ENCODE measurements around the gene RPS21.

Gene RPS21

GRCh38 chr20:62428396-62429295, 41.7 kb downstream of the RPS21 start:
- no peak for DNase-seq

GRCh38 chr20:62429455-62430310, 42.8 kb downstream of the RPS21 start:
- no peak for DNase-seq

DNA sequence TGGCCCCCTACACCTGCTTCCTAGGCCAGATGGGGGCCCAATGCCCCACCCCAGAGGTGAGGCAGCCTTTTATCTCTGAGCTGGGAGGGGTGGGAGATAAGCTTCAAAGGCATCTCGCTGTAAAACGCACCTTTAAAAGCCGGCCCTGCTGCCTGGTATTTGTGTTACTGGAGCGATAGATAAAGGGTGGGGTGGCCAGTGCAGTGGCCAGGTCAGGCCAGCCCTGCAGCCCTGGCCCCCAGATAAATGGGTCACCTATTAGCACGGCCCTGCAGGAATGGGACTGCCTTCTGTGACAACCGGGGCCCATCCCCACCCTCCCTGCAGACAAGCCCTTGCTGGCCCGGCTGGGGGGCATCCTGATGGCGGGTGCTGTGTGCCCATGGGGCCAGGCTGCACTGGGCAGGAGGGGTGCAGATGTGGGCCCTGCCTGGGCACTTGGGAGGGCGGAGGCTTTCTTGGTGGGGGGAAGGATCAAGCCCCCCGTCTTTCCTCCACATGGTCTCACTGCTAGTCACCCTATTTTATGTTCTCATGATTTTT, 43.5 kb downstream of the RPS21 start:
- DNase-seq = no peak

DNA sequence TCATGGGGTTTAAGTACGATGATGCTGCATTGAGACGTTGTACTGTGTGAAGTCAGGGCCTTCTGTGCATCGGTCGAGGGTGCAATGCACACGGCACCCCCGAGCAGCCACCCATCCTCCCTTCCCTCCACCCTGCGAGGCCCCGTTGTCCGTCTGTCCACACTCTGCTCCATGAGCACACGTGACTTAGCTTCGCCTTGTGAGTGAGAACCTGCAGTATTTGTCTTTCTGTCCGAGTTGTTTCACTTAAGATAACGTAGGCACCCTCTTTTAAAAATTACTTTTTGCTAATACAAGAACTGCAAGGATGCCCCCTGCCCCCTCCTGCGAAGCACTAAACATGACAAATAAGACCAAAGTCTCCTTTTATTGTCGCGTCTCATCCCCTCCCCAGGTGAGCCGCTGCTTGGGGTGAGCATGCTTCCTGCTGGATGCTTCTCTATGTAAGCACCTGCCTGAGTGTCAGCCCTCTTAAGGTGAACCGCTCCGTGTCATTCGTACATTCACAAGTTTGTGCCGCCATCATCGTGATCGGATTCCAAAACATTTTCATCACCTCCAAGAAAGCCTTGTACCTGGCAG, 44.1 kb downstream of the RPS21 start:
- no peak for DNase-seq

GRCh38 chr20:62433658-62434497, 47.0 kb downstream of the RPS21 start:
- DNase-seq = no peak

- no peak for DNase-seq
Measured at GRCh38 chr20:62436692-62437091, 49.8 kb downstream of the RPS21 start.

- DNase-seq = no peak
Measured at GRCh38 chr20:62437496-62437895, 50.6 kb downstream of the RPS21 start.

DNA sequence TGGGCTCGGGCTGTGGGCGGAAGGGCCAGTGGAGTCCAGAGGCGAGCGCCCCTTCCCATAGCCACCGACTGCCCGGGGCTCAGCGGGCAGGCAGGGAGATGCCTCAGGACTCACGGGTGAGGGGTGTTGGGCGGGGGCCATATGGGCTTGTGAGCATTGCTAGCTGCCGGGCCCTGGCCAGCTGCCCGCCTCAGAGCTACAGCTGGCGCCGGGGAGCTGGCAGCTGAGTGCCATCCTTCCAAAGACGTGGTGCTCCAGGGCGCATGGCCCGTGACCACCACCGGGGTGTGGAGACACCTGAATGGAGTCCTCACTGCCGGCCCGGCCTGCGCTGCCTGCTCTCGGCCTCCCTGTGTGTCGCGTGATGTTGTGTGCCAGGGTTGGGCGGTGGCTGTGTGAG, 51.0 kb downstream of the RPS21 start:
- DNase-seq = peak; percentile 60
